ENCODE data around the gene AFDN. TPM values are rescaled to one million over a fixed set of nuclear protein-coding genes. Genes with fewer than 3 reads are reported as not detected.

The AFDN gene
- total RNA-seq, 2 experiments from 2014 or later, result 12.5 to 13.9 TPM

DNA sequence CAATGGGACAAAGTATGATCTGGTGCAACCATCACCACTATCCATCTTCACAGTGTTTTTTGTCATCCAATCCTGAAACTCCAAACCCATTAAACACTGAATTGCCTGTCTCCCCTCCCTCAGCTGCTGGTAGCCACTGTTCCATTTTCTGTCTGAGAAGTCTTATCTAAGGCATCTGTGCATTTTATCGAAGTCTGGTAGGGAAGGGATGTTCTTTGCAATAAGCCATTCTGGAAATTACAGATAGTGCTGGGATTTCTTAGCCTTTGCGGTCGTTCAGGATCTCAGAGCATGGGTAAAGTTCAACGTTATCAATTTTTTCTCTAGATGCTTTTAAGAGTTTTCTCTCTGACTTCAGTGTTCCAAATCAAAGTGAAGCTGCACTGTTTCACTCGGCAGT, 194.9 kb downstream of the AFDN start:
- intact Hi-C loops (cut with micrococcal nuclease), result no loop called here
- Mint-ChIP-seq H3K36me3 (ENCODE audit: low read depth) (no peaks in the 10 kb centered on the region), H3K27me3 (ENCODE audit: low read depth) (peaks cover 10% of the 10 kb centered on the region), H3K4me3 (no peak overlapping the region), H3K9me3 (no peaks in the 10 kb centered on the region), H3K27ac (no peak overlapping the region), H3K4me1 (ENCODE audit: low read depth) (no peaks in the 10 kb centered on the region)
- CTCF ChIA-PET, result no interaction called here
- no peak for DNase-seq

Other genes with a start within 250 kb of the AFDN start
- not detected for gene KIF25, start 170.8 kb downstream of the AFDN start, total RNA-seq

Data from activated naive CD4-positive, alpha-beta T cell treated with anti-CD3 and anti-CD28 coated beads for 36 hours (primary cell).